UCSD-AML1 (cell line): ENCODE results near the gene IRF5.
"Not testable (repeated sequence)": the region's sequence is repeated elsewhere in the genome, so short reads cannot be mapped to it uniquely, and the experiment has no call there.

Source experiments
- DNase-seq: peaks from one replicate; lab custom pipeline; 2025; ENCODE audit not compliant: unreplicated experiment; lab: John Stamatoyannopoulos, UW

Gene IRF5

GRCh38 chr7:128955981-128956380 lies 18.3 kb downstream of the IRF5 start:
- DNase-seq: no peak

- DNase-seq: no peak
Measured at GRCh38 chr7:128959296-128959695, 21.6 kb downstream of the IRF5 start.

GRCh38 chr7:128961030-128961659 lies 23.4 kb downstream of the IRF5 start:
- DNase-seq: no peak

- no peak for DNase-seq
Measured at GRCh38 chr7:128962899-128963298, 25.2 kb downstream of the IRF5 start.

- DNase-seq: no peak
Measured at GRCh38 chr7:128963327-128963757, 25.6 kb downstream of the IRF5 start.

- DNase-seq: no peak
Measured at GRCh38 chr7:128968624-128969023, 30.9 kb downstream of the IRF5 start.

- DNase-seq: no peak
Measured at GRCh38 chr7:128974241-128974934, 36.7 kb downstream of the IRF5 start.

GRCh38 chr7:128982105-128982504 lies 44.4 kb downstream of the IRF5 start:
- DNase-seq: no peak

- DNase-seq: no peak
Measured at GRCh38 chr7:128985660-128986059, 47.9 kb downstream of the IRF5 start.

- no peak for DNase-seq
Measured at GRCh38 chr7:128986609-128987008, 48.9 kb downstream of the IRF5 start.

GRCh38 chr7:128988372-128988771 lies 50.6 kb downstream of the IRF5 start:
- no peak for DNase-seq

GRCh38 chr7:128989961-128990360 lies 52.2 kb downstream of the IRF5 start:
- DNase-seq: no peak

- no peak for DNase-seq
Measured at GRCh38 chr7:128993419-128993818, 55.7 kb downstream of the IRF5 start.

GRCh38 chr7:128994560-128994959 lies 56.8 kb downstream of the IRF5 start:
- DNase-seq: not testable (repeated sequence)

- DNase-seq: no peak
Measured at GRCh38 chr7:128997181-128997580, 59.5 kb downstream of the IRF5 start.
